ENCODE results near the gene FAM98C.
"Not testable (repeated sequence)": the region's sequence is repeated elsewhere in the genome, so short reads cannot be mapped to it uniquely, and the experiment has no call there.

FAM98C gene

GRCh38 chr19:38362946-38363688 lies 39.8 kb upstream of the FAM98C start:
- H3K9ac ChIP-seq (ENCODE audit: low read length in 5 of 5); H3K9me3 ChIP-seq (ENCODE audit: control insufficient read depth in 5 of 5, low read length in 5 of 5); H3K27ac ChIP-seq (ENCODE audit: low read depth, low read length); H3K36me3 ChIP-seq (ENCODE audit: control insufficient read depth in 5 of 5, insufficient read depth in 5 of 5, low read length in 5 of 5): not testable (repeated sequence)
- Histone ChIP-seq H3K4me3 (ENCODE audit: low read depth in 1 of 5, low read length in 5 of 5) (peak overlapping the region in 2 of 5 donors; percentile 64 to 71), H3K27me3 (ENCODE audit: control insufficient read depth in 5 of 5, insufficient read depth in 4 of 5, low read length in 5 of 5) (peaks cover 8 to 43% (median 27%) of the 10 kb centered on the region in 5 donors), H3K4me1 (ENCODE audit: control insufficient read depth in 5 of 5, insufficient read depth in 5 of 5, low read length in 5 of 5) (peaks cover 2 to 19% (median 17%) of the 10 kb centered on the region in 5 donors)

- Histone ChIP-seq H3K4me1 (ENCODE audit: control insufficient read depth in 5 of 5, insufficient read depth in 5 of 5, low read length in 5 of 5) (peaks cover 0 to 10% (median 9%) of the 10 kb centered on the region in 5 donors), H3K27me3 (ENCODE audit: control insufficient read depth in 5 of 5, insufficient read depth in 4 of 5, low read length in 5 of 5) (peaks cover 0 to 23% (median 9%) of the 10 kb centered on the region in 5 donors), H3K9me3 (ENCODE audit: control insufficient read depth in 5 of 5, low read length in 5 of 5) (no peaks in the 10 kb centered on the region), H3K27ac (ENCODE audit: low read depth, low read length) (no peak overlapping the region), H3K36me3 (ENCODE audit: control insufficient read depth in 5 of 5, insufficient read depth in 5 of 5, low read length in 5 of 5) (no peaks in the 10 kb centered on the region), H3K4me3 (ENCODE audit: low read depth in 1 of 5, low read length in 5 of 5) (no peak overlapping the region), H3K9ac (ENCODE audit: low read length in 5 of 5) (no peak overlapping the region)
Observed at GRCh38 chr19:38367041-38367440, 35.9 kb upstream of the FAM98C start.

- no peaks in the 10 kb centered on the region for H3K36me3 ChIP-seq (ENCODE audit: control insufficient read depth in 5 of 5, insufficient read depth in 5 of 5, low read length in 5 of 5)
- H3K4me1 ChIP-seq (ENCODE audit: control insufficient read depth in 5 of 5, insufficient read depth in 5 of 5, low read length in 5 of 5): peaks cover 0 to 5% (median 4%) of the 10 kb centered on the region in 5 donors
- H3K27ac ChIP-seq (ENCODE audit: low read depth, low read length): no peak overlapping the region
- peaks cover 0 to 20% (median 7%) of the 10 kb centered on the region in 5 donors for H3K27me3 ChIP-seq (ENCODE audit: control insufficient read depth in 5 of 5, insufficient read depth in 4 of 5, low read length in 5 of 5)
- H3K9me3 ChIP-seq (ENCODE audit: control insufficient read depth in 5 of 5, low read length in 5 of 5): no peaks in the 10 kb centered on the region
- H3K9ac ChIP-seq (ENCODE audit: low read length in 5 of 5): no peak overlapping the region
- H3K4me3 ChIP-seq (ENCODE audit: low read depth in 1 of 5, low read length in 5 of 5): no peak overlapping the region
Observed at GRCh38 chr19:38369584-38369983, 33.3 kb upstream of the FAM98C start.

- Histone ChIP-seq H3K9me3 (ENCODE audit: control insufficient read depth in 5 of 5, low read length in 5 of 5) (no peaks in the 10 kb centered on the region), H3K9ac (ENCODE audit: low read length in 5 of 5) (no peak overlapping the region), H3K4me1 (ENCODE audit: control insufficient read depth in 5 of 5, insufficient read depth in 5 of 5, low read length in 5 of 5) (peaks cover under 1 to 8% (median 8%) of the 10 kb centered on the region in 5 donors), H3K27ac (ENCODE audit: low read depth, low read length) (no peak overlapping the region), H3K36me3 (ENCODE audit: control insufficient read depth in 5 of 5, insufficient read depth in 5 of 5, low read length in 5 of 5) (no peaks in the 10 kb centered on the region), H3K4me3 (ENCODE audit: low read depth in 1 of 5, low read length in 5 of 5) (no peak overlapping the region), H3K27me3 (ENCODE audit: control insufficient read depth in 5 of 5, insufficient read depth in 4 of 5, low read length in 5 of 5) (peaks cover 0 to 20% (median 4%) of the 10 kb centered on the region in 5 donors)
Observed at GRCh38 chr19:38370299-38370698, 32.6 kb upstream of the FAM98C start.

GRCh38 chr19:38371081-38371480 lies 31.8 kb upstream of the FAM98C start:
- Histone ChIP-seq H3K27ac (ENCODE audit: low read depth, low read length) (no peak overlapping the region), H3K9me3 (ENCODE audit: control insufficient read depth in 5 of 5, low read length in 5 of 5) (no peaks in the 10 kb centered on the region), H3K4me1 (ENCODE audit: control insufficient read depth in 5 of 5, insufficient read depth in 5 of 5, low read length in 5 of 5) (peaks cover 5 to 16% (median 16%) of the 10 kb centered on the region in 5 donors), H3K4me3 (ENCODE audit: low read depth in 1 of 5, low read length in 5 of 5) (no peak overlapping the region), H3K27me3 (ENCODE audit: control insufficient read depth in 5 of 5, insufficient read depth in 4 of 5, low read length in 5 of 5) (peaks cover 0 to 18% (median 4%) of the 10 kb centered on the region in 5 donors), H3K9ac (ENCODE audit: low read length in 5 of 5) (no peak overlapping the region), H3K36me3 (ENCODE audit: control insufficient read depth in 5 of 5, insufficient read depth in 5 of 5, low read length in 5 of 5) (peaks cover 0 to 1% (median under 1%) of the 10 kb centered on the region in 5 donors)

- Histone ChIP-seq H3K4me3 (ENCODE audit: low read depth in 1 of 5, low read length in 5 of 5) (peak overlapping the region; percentile 54 to 95 (median 69)), H3K36me3 (ENCODE audit: control insufficient read depth in 5 of 5, insufficient read depth in 5 of 5, low read length in 5 of 5) (peaks cover 0 to 18% (median 12%) of the 10 kb centered on the region in 5 donors), H3K27me3 (ENCODE audit: control insufficient read depth in 5 of 5, insufficient read depth in 4 of 5, low read length in 5 of 5) (peaks cover 0 to 6% (median 4%) of the 10 kb centered on the region in 5 donors), H3K27ac (ENCODE audit: low read depth, low read length) (peak overlapping the region; percentile 94), H3K4me1 (ENCODE audit: control insufficient read depth in 5 of 5, insufficient read depth in 5 of 5, low read length in 5 of 5) (peaks cover 6 to 28% (median 27%) of the 10 kb centered on the region in 5 donors), H3K9ac (ENCODE audit: low read length in 5 of 5) (peak overlapping the region; percentile 10 to 67 (median 32)), H3K9me3 (ENCODE audit: control insufficient read depth in 5 of 5, low read length in 5 of 5) (no peaks in the 10 kb centered on the region)
Observed at GRCh38 chr19:38373907-38374331, 29.0 kb upstream of the FAM98C start.

GRCh38 chr19:38374332-38375097 lies 28.4 kb upstream of the FAM98C start, which contains the start of gene PSMD8:
PSMD8 (plus strand) TSS chr19:38374571; CDS start chr19:38374602, 31 bp downstream.
- peak within 1 kb of the TSS; percentile 94 for H3K27ac ChIP-seq (ENCODE audit: low read depth, low read length)
- peak within 1 kb of the TSS; percentile 92 to 98 (median 93) for H3K4me3 ChIP-seq (ENCODE audit: low read depth in 1 of 5, low read length in 5 of 5)
- no peaks in the 10 kb centered on the region for H3K9me3 ChIP-seq (ENCODE audit: control insufficient read depth in 5 of 5, low read length in 5 of 5)
- H3K36me3 ChIP-seq (ENCODE audit: control insufficient read depth in 5 of 5, insufficient read depth in 5 of 5, low read length in 5 of 5): peaks cover 0 to 24% (median 18%) of the 10 kb centered on the region in 5 donors
- H3K9ac ChIP-seq (ENCODE audit: low read length in 5 of 5): peak within 1 kb of the TSS; percentile 92 to 99 (median 97)
- H3K4me1 ChIP-seq (ENCODE audit: control insufficient read depth in 5 of 5, insufficient read depth in 5 of 5, low read length in 5 of 5): peaks cover 6 to 28% (median 27%) of the 10 kb centered on the region in 5 donors
- H3K27me3 ChIP-seq (ENCODE audit: control insufficient read depth in 5 of 5, insufficient read depth in 4 of 5, low read length in 5 of 5): peaks cover 0 to 6% (median 4%) of the 10 kb centered on the region in 5 donors

GRCh38 chr19:38375098-38375493 lies 27.8 kb upstream of the FAM98C start:
- Histone ChIP-seq H3K27ac (ENCODE audit: low read depth, low read length) (peak overlapping the region; percentile 94), H3K4me3 (ENCODE audit: low read depth in 1 of 5, low read length in 5 of 5) (peak overlapping the region; percentile 92 to 98 (median 93)), H3K36me3 (ENCODE audit: control insufficient read depth in 5 of 5, insufficient read depth in 5 of 5, low read length in 5 of 5) (peaks cover 0 to 29% (median 22%) of the 10 kb centered on the region in 5 donors), H3K9ac (ENCODE audit: low read length in 5 of 5) (peak overlapping the region; percentile 92 to 99 (median 97)), H3K9me3 (ENCODE audit: control insufficient read depth in 5 of 5, low read length in 5 of 5) (no peaks in the 10 kb centered on the region), H3K27me3 (ENCODE audit: control insufficient read depth in 5 of 5, insufficient read depth in 4 of 5, low read length in 5 of 5) (peaks cover 0 to 5% (median 3%) of the 10 kb centered on the region in 5 donors), H3K4me1 (ENCODE audit: control insufficient read depth in 5 of 5, insufficient read depth in 5 of 5, low read length in 5 of 5) (peaks cover 6 to 28% (median 27%) of the 10 kb centered on the region in 5 donors)

- peak overlapping the region; percentile 92 to 99 (median 97) for H3K9ac ChIP-seq (ENCODE audit: low read length in 5 of 5)
- H3K4me1 ChIP-seq (ENCODE audit: control insufficient read depth in 5 of 5, insufficient read depth in 5 of 5, low read length in 5 of 5): peaks cover 6 to 28% (median 27%) of the 10 kb centered on the region in 5 donors
- no peaks in the 10 kb centered on the region for H3K9me3 ChIP-seq (ENCODE audit: control insufficient read depth in 5 of 5, low read length in 5 of 5)
- no peaks in the 10 kb centered on the region for H3K27me3 ChIP-seq (ENCODE audit: control insufficient read depth in 5 of 5, insufficient read depth in 4 of 5, low read length in 5 of 5)
- H3K4me3 ChIP-seq (ENCODE audit: low read depth in 1 of 5, low read length in 5 of 5): peak overlapping the region; percentile 92 to 98 (median 93)
- H3K36me3 ChIP-seq (ENCODE audit: control insufficient read depth in 5 of 5, insufficient read depth in 5 of 5, low read length in 5 of 5): peaks cover 0 to 36% (median 29%) of the 10 kb centered on the region in 5 donors
- peak overlapping the region; percentile 94 for H3K27ac ChIP-seq (ENCODE audit: low read depth, low read length)
Observed at GRCh38 chr19:38375748-38376147, 27.1 kb upstream of the FAM98C start.

Data from subcutaneous abdominal adipose tissue (tissue), 5 donors.